HepG2 (cell line): ENCODE measurements around the gene SIX4. TPM values are rescaled to one million over a fixed set of nuclear protein-coding genes. Genes with fewer than 3 reads are reported as not detected.

Source experiments
- CCDC6 ChIP-seq: sonication (generic); formaldehyde crosslinking; IDR thresholded peaks from 2 replicates; pipeline ENCODE4 v1.8.1; 2022; ENCODE audit warnings: mild to moderate bottlenecking, missing genetic modification reagents, moderate library complexity
- GLI4 ChIP-seq: sonication (generic); formaldehyde crosslinking; IDR thresholded peaks from 2 replicates; pipeline ENCODE4 v1.5.1; 2020; ENCODE audit warnings: missing genetic modification reagents, mild to moderate bottlenecking, moderate library complexity, borderline replicate concordance
- GZF1 ChIP-seq: sonication (generic); formaldehyde crosslinking; IDR thresholded peaks from 2 replicates; pipeline ENCODE4 v1.5.1; 2020; ENCODE audit warnings: mild to moderate bottlenecking, missing genetic modification reagents
- HMG20B ChIP-seq: conservative IDR thresholded peaks from 2 replicates; pipeline ENCODE4 v1.6.1; 2016; ENCODE audit warnings: missing genetic modification reagents, missing compliant biosample characterization
- IKZF4 ChIP-seq: sonication (generic); formaldehyde crosslinking; IDR thresholded peaks from 2 replicates; pipeline ENCODE4 v1.5.1; 2020; ENCODE audit warnings: borderline replicate concordance, mild to moderate bottlenecking, low read depth, missing genetic modification reagents; ENCODE audit errors: not compliant biosample characterization
- KAT7 ChIP-seq: IDR thresholded peaks from 2 replicates; pipeline ENCODE4 v1.6.1; 2018; ENCODE audit warnings: borderline replicate concordance, missing compliant biosample characterization
- KMT2B ChIP-seq: IDR thresholded peaks from 2 replicates; pipeline ENCODE4 v1.6.1; 2016; ENCODE audit warnings: missing genetic modification reagents, missing compliant biosample characterization
- ONECUT2 ChIP-seq: sonication (generic); formaldehyde crosslinking; IDR thresholded peaks from 2 replicates; pipeline ENCODE4 v1.4.0; 2020; ENCODE audit warnings: missing genetic modification reagents
- SMAD3 ChIP-seq: sonication (generic); formaldehyde crosslinking; IDR thresholded peaks from 2 replicates; pipeline ENCODE4 v1.4.0; 2020; ENCODE audit warnings: missing genetic modification reagents
- TEAD3 ChIP-seq: optimal IDR thresholded peaks from 2 replicates; pipeline ENCODE3; 2016; ENCODE audit warnings: borderline replicate concordance
- THAP11 ChIP-seq: IDR thresholded peaks from 2 replicates; pipeline ENCODE4 v1.6.1; 2016; ENCODE audit warnings: missing biosample characterization, missing genetic modification reagents
- UBTF ChIP-seq: sonication (generic); formaldehyde crosslinking; IDR thresholded peaks from 2 replicates; pipeline ENCODE4 v1.4.0; 2020; ENCODE audit warnings: mild to moderate bottlenecking, missing genetic modification reagents
- ZBTB38 ChIP-seq: sonication (generic); formaldehyde crosslinking; IDR thresholded peaks from 2 replicates; pipeline ENCODE4 v1.5.1; 2020; ENCODE audit warnings: mild to moderate bottlenecking, missing genetic modification reagents
- ZFP90 ChIP-seq: sonication (generic); formaldehyde crosslinking; IDR thresholded peaks from 2 replicates; pipeline ENCODE4 v1.8.0; 2022; ENCODE audit warnings: missing genetic modification reagents, mild to moderate bottlenecking, inconsistent platforms, borderline replicate concordance
- ZKSCAN5 ChIP-seq: sonication (generic); formaldehyde crosslinking; IDR thresholded peaks from 2 replicates; pipeline ENCODE4 v1.5.1; 2020; ENCODE audit warnings: mild to moderate bottlenecking, missing genetic modification reagents
- ZMYM3 ChIP-seq: sonication (generic); formaldehyde crosslinking; IDR thresholded peaks from 2 replicates; pipeline ENCODE4 v1.5.1; 2020; ENCODE audit warnings: mild to moderate bottlenecking, missing genetic modification reagents
- ZNF274 ChIP-seq: sonication (generic); formaldehyde crosslinking; IDR thresholded peaks from 2 replicates; pipeline ENCODE4 v1.5.1; 2020; ENCODE audit warnings: mild to moderate bottlenecking, missing genetic modification reagents
- ZNF446 ChIP-seq: sonication (generic); formaldehyde crosslinking; IDR thresholded peaks from 2 replicates; pipeline ENCODE4 v1.5.0; 2020; ENCODE audit warnings: mild to moderate bottlenecking, missing genetic modification reagents
- ZNF670 ChIP-seq: sonication (generic); formaldehyde crosslinking; IDR thresholded peaks from 2 replicates; pipeline ENCODE4 v1.8.0; 2022; ENCODE audit warnings: mild to moderate bottlenecking, missing genetic modification reagents, borderline replicate concordance
- ZNF747 ChIP-seq: sonication (generic); formaldehyde crosslinking; IDR thresholded peaks from 2 replicates; pipeline ENCODE4 v1.8.1; 2023; ENCODE audit warnings: missing genetic modification reagents, mild to moderate bottlenecking, borderline replicate concordance
- polyA plus RNA-seq, 8 experiments: library from polyadenylated mRNA; depleted of rRNA in 3 of 8; stranded (reverse) in 7 of 8; unstranded in 1 of 8; fragments of >200 nt; fragmentation: Illumina TruSeq in 4 of 8; extraction: Trizol in 4 of 8; gene quantifications; 2 replicates each; pipeline versions ENCODE4 v1.2.1 to v1.2.3, GENCODE V29; 2011 to 2016; ENCODE audit warnings: low read depth in 4 of 8, missing spikeins in 1 of 8, mixed read lengths in 1 of 8; ENCODE audit not compliant: insufficient read depth in 1 of 8
- total RNA-seq, 5 experiments: library from RNA; depleted of rRNA; stranded (reverse); fragments of >200 nt; fragmentation: Illumina TruSeq; extraction: Trizol; gene quantifications; 2 replicates each; pipeline ENCODE4 v1.2.3, GENCODE V29; 2016; ENCODE audit warnings: low read depth in 1 of 5
- TF ChIP-seq, protein P1 (sequence below): sonication (generic); formaldehyde crosslinking; IDR thresholded peaks from 2 replicates; pipeline ENCODE4 v1.9.0; 2021; ENCODE audit warnings: missing genetic modification reagents, borderline replicate concordance
- TF ChIP-seq, protein P2 (sequence below): sonication (generic); formaldehyde crosslinking; IDR thresholded peaks from 2 replicates; pipeline ENCODE4 v1.9.0; 2022; ENCODE audit warnings: low read depth, missing genetic modification reagents
- TF ChIP-seq, protein P3 (sequence below): IDR thresholded peaks from 2 replicates; pipeline ENCODE4 v1.6.1; 2012; ENCODE audit warnings: inconsistent platforms

Gene SIX4
- total and polyA plus RNA-seq, 2 of the 13 experiments (the other 11 are each of a cell fraction or from before 2014, with no cell fraction given) = 5.0 to 6.0 TPM

- TF ChIP-seq KMT2B (CRISPR knock-in tag) = peak; percentile 32; the same call in 1 of the 2 replicates
- 0 out of 2 replicates have a peak, but pooled peaks have one; percentile 20 for TF ChIP-seq ZNF274 (CRISPR knock-in tag)
- TF ChIP-seq KAT7 (CRISPR knock-in tag) = 0 out of 2 replicates have a peak, but pooled peaks have one; percentile 20
- TF ChIP-seq CCDC6 (CRISPR knock-in tag) = 0 out of 2 replicates have a peak, but pooled peaks have one; percentile 42
- TF ChIP-seq UBTF (CRISPR knock-in tag) = peak; percentile 77
- 0 out of 2 replicates have a peak, but pooled peaks have one; percentile 38 for TF ChIP-seq ZBTB38 (CRISPR knock-in tag)
- TF ChIP-seq ZKSCAN5 (CRISPR knock-in tag) = no peak
- TF ChIP-seq, protein P1, sequence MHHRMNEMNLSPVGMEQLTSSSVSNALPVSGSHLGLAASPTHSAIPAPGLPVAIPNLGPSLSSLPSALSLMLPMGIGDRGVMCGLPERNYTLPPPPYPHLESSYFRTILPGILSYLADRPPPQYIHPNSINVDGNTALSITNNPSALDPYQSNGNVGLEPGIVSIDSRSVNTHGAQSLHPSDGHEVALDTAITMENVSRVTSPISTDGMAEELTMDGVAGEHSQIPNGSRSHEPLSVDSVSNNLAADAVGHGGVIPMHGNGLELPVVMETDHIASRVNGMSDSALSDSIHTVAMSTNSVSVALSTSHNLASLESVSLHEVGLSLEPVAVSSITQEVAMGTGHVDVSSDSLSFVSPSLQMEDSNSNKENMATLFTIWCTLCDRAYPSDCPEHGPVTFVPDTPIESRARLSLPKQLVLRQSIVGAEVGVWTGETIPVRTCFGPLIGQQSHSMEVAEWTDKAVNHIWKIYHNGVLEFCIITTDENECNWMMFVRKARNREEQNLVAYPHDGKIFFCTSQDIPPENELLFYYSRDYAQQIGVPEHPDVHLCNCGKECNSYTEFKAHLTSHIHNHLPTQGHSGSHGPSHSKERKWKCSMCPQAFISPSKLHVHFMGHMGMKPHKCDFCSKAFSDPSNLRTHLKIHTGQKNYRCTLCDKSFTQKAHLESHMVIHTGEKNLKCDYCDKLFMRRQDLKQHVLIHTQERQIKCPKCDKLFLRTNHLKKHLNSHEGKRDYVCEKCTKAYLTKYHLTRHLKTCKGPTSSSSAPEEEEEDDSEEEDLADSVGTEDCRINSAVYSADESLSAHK (CRISPR knock-in tag) = no peak
- no peak; the same call in 1 of the 2 replicates for TF ChIP-seq ZFP90 (CRISPR knock-in tag)
- TF ChIP-seq GLI4 = 0 out of 2 replicates have a peak, but pooled peaks have one; percentile 41
- TF ChIP-seq TEAD3 (CRISPR knock-in tag) = peak; percentile 34
- TF ChIP-seq, protein P2, sequence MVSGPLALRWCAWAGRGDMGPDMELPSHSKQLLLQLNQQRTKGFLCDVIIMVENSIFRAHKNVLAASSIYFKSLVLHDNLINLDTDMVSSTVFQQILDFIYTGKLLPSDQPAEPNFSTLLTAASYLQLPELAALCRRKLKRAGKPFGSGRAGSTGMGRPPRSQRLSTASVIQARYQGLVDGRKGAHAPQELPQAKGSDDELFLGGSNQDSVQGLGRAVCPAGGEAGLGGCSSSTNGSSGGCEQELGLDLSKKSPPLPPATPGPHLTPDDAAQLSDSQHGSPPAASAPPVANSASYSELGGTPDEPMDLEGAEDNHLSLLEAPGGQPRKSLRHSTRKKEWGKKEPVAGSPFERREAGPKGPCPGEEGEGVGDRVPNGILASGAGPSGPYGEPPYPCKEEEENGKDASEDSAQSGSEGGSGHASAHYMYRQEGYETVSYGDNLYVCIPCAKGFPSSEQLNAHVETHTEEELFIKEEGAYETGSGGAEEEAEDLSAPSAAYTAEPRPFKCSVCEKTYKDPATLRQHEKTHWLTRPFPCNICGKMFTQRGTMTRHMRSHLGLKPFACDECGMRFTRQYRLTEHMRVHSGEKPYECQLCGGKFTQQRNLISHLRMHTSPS (CRISPR knock-in tag) = peak; percentile 96
- no peak for TF ChIP-seq SMAD3
- TF ChIP-seq, protein P3, sequence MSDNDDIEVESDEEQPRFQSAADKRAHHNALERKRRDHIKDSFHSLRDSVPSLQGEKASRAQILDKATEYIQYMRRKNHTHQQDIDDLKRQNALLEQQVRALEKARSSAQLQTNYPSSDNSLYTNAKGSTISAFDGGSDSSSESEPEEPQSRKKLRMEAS = 0 out of 2 replicates have a peak, but pooled peaks have one; percentile 38
- TF ChIP-seq ONECUT2 = no peak
- no peak for TF ChIP-seq ZNF747 (CRISPR knock-in tag)
- TF ChIP-seq GZF1 (CRISPR knock-in tag) = 0 out of 2 replicates have a peak, but pooled peaks have one; percentile 19
- TF ChIP-seq HMG20B (CRISPR knock-in tag) = 0 out of 2 replicates have a peak, but pooled peaks have one; percentile 41
- TF ChIP-seq ZMYM3 (CRISPR knock-in tag) = no peak; the same call in 1 of the 2 replicates
- TF ChIP-seq IKZF4 (CRISPR knock-in tag) = peak; percentile 11
- TF ChIP-seq ZNF670 (CRISPR knock-in tag) = peak; percentile 80; the same call in 1 of the 2 replicates
- no peak for TF ChIP-seq ZNF446 (CRISPR knock-in tag)
- TF ChIP-seq THAP11 = peak; percentile 44
Observed at GRCh38 chr14:60721326-60722106, 2.6 kb downstream of the SIX4 start (continued).
